Measurements from ENCODE around the gene PTK7.

DNA sequence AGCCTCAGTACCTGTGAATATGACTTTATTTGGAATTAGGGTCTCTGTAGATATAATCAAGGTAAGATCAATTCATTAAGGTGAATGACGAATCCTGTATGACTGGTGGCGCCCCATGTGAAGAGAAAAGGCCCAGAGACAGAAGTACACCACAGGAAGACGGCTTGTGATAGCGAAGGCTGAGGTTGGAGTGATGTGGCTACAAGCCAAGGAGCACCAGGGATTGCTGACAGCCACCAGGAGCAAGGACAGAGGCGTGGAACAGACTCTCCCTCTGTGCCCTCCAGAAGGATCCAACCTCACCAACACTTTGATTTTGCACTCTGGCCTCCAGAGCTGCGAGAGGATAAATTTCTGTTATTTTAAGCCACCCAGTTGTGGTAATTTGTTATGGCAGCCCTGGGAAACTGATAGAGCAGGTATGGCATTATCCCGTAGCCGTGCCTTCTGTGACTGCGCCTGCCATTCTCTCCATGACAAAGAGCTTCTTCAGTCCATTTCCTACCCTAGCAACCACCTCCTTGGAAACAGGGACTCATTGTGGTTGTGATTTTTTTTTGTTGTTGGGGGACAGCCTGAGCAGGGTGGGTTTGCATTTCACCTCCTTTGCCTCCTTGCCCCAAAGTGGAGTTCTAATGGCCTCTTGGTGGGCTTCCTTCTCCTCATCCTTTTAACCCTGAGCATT lies 29.6 kb downstream of the PTK7 start:
- TF ChIP-seq, protein P1, sequence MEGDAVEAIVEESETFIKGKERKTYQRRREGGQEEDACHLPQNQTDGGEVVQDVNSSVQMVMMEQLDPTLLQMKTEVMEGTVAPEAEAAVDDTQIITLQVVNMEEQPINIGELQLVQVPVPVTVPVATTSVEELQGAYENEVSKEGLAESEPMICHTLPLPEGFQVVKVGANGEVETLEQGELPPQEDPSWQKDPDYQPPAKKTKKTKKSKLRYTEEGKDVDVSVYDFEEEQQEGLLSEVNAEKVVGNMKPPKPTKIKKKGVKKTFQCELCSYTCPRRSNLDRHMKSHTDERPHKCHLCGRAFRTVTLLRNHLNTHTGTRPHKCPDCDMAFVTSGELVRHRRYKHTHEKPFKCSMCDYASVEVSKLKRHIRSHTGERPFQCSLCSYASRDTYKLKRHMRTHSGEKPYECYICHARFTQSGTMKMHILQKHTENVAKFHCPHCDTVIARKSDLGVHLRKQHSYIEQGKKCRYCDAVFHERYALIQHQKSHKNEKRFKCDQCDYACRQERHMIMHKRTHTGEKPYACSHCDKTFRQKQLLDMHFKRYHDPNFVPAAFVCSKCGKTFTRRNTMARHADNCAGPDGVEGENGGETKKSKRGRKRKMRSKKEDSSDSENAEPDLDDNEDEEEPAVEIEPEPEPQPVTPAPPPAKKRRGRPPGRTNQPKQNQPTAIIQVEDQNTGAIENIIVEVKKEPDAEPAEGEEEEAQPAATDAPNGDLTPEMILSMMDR (IDR thresholded peaks at IDR 0.05) = no peak
- no peak for TF ChIP-seq POLR2A (IDR thresholded peaks at IDR 0.05)
- TF ChIP-seq EP300 (IDR thresholded peaks at IDR 0.05) = no peak
